HS-5 (cell line): ENCODE measurements around the gene TTLL1.
"Not testable (repeated sequence)": the region's sequence is repeated elsewhere in the genome, so short reads cannot be mapped to it uniquely, and the experiment has no call there.

ENCODE experiments used
- DNase-seq: peaks from one replicate; pipeline ENCODE4 v3.0.0-alpha.2; 2012; ENCODE audit warnings: low read depth

TTLL1 gene

DNA sequence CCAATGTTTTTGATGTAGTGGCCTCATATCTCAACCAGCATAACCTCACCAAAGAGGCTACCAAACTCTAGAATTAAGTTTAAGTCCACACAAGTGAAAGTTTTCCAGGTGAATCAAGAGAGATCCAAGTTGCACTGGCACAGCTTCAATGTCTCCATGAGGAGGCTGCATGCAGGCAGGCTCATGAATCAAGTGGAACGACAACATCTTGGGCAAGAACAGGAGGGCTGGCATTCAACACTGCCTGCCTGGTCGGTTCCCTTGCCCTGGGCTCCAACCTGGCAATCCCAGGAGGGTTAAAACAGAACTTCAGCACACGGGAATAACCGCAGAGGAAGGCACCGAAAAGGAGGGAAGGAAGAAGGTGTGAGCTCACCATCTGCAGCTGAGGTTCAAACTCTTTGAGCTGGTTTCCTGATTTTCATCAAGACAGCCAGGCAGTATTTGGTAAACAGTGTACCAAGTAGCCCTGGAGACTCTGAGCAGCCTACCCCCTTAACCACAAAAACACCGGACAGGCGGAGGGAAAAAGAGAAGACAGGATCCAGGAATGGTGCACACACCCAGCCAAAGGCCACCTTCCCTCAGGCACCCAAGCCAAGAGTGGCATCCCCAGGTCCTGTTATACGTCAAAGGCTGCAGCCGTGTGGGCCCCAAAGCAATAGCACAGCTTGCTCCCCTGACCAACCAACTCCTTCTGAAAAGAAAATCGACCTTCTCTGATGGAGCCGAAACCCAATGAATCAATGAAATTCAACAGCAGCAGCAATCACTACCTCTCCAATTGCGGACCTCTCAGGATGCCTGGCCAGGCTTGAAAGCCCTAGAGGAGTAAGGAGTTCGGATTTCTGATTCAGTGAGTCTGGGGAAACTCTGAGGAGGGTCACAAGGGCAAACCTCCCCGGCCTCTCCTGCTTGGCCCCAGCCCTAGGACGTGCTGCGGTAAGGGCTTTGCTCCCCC lies 75.6 kb downstream of the TTLL1 start:
- DNase-seq = no peak

DNA sequence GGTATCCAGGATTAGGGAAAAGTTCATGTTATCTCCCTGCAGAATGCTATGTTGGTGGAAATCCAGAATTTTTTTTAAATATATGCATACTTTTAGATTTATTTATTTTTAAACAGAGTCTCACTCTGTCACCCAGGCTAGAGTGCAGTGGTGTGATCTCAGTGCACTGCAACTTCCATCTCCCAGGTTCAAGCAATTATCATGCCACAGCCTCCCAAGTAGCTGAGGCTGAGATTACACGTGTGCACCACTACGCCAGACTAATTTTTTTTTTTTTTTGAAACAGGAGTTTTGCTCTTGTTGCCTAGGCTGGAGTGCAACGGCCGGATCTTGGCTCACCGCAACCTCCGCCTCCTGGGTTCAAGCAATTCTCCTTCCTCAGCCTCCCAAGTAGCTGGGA lies 76.8 kb downstream of the TTLL1 start:
- DNase-seq = no peak

DNA sequence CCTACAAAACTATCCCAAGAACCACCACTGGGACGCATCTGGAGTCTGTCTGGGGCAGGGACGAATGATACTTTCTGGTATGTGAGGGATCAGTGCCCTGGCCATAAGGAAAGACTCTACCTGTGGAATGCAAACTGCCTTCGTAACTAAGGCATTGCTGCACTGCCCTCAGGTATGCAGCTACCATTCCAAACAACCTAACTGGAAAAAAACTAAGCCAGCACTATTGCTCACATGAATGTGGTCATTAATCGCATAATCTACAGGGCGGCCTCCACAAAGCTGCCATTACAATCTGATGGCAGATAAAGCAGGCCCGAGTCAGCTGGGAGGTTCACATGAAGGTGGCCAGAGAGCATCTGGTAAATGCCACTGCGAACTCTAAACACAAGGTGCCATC lies 78.1 kb downstream of the TTLL1 start:
- no peak for DNase-seq

DNA sequence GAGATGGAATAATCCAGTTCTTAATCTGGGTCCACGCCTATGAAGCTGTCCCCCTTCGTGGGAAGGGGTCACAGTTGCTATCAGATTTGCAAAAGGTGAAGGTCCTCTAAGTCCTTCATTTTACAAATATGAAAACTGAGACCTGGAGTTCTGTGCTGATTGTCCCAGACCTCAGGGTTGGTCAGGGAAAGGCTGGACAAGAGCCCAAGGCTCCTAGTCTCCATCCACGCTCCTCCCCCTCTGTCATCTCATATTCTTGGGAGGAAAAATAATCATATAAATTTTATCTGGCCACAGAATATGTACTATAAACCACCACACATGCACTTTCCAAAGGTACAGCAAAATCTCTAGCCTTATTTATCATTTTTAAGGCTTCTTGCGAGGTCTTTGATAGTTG lies 79.7 kb downstream of the TTLL1 start:
- DNase-seq = no peak

DNA sequence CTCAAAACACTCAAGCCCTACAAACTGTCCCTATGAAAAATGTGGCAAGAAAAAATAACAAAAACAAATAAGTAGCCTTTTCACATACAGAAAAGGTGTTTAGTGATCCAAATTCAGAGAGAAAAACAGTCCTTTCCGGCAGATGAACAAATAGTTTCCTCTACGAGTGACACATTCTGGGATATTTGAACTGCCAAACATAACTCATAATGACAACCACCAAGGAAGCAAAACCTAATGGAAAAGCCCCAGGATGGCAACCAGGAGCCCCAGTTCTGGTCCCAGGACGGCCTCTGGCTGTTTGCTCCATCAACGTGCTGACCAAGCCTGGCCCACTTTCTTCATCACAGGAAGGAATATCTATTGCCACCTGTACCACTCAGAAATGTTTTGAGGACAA lies 80.3 kb downstream of the TTLL1 start:
- DNase-seq = no peak

DNA sequence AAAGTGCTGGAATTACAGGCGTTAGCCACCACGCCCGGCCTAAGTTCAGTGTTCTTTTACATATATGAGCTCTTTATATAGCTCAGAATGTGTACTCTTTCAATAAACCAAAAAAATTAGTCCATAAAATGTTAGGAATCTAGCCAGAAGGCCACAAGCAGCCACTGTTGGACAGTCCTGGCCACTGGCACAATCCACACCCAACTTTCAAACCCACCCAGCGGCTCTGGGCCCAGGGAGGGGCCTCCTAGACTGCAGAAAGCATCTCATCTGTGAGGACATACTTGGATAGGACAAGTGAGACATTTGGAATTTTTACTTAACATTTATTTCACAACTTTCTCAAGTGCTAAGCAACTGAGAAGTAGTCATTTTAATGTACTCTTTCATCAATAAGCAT lies 80.7 kb downstream of the TTLL1 start:
- DNase-seq = no peak

DNA sequence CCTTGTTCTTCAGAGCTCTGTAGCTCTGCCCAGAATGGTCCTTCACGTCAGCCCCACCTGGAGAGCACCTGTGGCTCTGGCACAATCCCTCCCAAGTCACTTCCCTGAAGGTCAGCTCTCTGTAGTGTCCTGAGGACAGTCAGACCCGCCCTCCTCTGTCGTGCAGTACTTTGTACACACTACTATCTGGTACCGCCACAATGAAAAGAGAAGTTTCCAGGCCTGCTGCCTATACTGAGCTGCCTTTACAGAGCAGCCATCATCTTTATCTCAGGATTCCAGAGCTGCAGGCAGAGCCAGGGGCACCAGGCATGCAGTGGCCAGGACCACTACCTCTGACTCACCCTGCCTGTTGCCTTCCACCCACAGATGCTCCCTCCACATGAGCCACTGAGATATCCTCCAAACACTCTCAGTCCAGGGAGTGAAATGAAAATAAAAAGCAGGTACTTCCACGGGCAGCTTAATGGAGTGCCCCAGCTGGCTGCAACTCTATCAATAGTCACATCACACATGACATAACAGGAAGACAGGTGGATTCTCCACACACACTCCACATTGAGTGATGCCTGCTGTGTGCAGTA lies 81.6 kb downstream of the TTLL1 start:
- no peak for DNase-seq

DNA sequence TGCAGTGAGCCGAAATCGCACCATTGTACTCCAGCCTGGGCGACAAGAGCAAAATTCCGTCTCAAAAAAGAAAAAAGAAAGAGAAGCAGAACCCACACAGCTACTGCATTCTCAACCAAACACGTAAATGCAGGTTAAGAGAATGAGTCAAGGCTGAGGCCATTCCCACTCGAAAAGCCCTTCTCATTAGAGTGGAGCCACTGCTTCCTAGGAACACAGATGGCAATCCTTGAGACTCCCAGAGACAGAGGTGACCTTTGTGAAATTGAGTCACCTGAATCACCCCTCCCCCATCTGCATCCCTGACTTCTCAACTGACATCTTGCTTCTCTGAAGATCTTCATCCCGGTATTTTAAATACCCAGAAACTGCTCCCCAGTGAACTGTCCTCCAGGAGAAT lies 82.4 kb downstream of the TTLL1 start:
- no peak for DNase-seq

DNA sequence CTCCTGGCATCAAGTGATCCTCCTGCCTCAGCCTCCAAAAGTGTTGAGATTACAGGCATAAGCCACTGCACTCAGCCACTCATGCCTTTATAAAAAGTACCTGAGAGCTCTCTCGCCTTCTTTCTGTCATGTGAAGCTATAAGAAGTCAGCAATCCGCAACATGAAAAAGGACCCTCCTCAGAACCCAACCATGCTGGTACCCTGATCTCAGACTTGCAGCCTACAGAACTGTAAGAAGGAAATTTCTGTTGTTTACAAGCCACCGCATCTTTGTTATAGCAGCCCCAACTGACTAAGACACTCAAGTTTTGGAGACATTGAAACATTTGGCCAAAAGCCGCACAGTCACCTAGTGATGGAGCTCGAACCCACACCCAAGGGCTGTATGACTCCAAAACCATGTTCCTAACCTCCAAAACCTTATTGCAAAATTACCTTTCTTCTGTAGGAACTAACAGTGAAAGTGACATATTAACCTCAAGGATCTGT lies 83.1 kb downstream of the TTLL1 start:
- DNase-seq = no peak

DNA sequence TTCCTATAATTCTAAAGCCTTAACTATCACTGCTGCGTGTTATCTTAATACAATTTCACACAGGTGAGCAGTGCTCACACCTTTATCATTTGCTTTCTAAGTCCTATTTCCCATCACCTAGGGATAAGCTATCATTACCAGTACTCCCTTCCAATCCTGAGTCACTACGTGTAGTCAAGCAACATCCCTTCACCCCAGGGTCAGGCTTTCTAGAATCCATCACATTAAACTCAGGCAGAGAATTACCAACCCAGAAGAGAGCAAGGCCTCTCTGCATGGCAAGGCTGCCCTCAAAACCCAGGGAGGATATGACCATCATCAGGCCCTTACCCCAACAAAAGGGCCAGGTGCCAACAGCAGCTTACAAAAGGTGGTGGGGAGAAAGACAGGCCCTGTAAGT lies 84.1 kb downstream of the TTLL1 start:
- no peak for DNase-seq

DNA sequence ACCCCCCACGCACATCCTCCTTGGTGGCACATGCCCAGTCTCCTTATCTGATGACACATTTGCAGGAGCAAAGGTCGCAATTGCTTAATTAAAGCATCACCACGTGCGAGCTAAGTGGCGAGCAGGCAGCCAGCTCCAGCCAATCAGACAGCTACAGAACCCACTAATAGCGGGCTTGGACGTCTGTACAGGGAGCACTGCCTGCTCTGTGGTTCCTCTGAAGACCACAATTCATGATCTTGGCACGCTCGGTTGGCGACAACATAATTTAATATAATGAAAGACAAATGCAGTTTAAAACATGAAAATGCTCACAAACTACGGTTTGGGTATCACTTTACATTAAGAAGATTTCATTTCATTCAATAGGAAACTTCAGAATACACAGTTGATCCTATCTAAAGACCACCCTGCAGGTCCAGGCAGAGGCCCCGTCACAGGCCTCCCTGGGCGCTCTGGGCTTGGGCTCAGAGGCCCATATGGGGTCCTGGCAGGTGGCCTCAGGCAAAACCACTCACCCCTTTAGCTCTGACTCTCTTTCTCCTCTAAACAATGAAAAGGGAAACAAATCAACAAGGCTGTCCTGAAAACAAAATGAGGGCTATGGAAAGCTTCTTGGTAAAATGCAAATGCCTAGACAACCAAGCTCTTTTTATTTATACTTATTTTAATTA lies 84.7 kb downstream of the TTLL1 start:
- DNase-seq = no peak

DNA sequence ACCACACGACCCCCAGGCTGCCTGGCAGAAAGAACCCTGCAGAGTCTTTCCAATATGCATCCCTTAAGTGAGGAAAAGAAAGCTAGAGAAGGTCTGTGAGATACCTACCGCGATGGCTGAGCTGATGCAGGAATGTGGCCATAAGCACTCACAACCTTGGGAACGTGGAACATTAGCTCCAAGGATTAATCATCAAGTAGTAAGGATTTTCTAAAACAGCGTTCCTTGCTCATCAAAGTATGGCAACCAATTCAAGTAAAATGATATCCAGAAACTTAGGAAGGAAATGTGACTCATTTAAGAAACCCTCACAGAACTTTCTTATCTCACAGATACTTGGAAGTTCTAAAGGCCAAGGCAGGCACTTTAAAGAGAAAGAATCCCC lies 87.0 kb downstream of the TTLL1 start:
- no peak for DNase-seq

DNA sequence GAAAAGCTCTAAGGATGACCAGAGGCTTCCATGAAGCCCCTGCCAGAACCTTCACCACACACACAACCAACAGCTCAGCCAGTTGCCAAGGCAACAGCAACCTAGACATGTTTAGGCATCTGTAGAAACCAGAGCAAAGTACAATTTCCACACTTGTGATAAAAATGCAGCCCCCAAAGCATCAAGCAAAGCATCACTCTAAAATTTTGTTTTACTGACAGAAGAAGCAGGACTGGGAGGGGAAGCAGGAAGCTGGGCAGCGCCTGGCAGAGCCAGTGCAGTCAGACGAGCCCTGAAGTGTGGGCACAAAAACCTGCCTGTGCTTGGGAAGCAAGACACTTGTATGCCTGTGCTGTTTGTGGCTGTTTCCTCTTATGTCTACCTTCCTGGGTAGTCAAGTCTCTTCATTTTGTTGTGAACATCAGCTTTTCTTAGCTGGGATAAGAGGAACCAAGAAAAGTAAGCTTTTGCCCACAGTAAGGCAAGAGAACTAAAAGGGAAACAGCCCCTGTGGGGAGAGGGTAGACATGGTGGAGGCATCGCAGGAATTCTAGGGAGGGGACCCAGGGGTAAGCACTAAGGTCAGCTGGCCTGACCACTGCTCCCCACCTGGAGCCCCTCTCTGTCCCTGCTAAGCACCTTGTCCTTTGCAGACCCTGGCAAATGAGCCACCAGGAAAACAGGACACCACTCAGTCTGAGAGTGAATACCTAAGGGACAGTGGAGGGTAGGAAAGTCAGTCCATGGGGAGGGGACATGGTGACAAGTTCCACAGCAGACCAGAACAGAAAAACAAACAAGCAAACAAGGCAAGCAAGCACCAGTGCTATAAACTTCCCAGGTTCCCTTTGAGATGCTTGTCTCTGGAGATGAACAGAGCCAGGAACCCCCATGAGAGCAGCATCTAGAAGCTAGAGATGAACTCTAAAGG lies 87.7 kb downstream of the TTLL1 start:
- no peak for DNase-seq

DNA sequence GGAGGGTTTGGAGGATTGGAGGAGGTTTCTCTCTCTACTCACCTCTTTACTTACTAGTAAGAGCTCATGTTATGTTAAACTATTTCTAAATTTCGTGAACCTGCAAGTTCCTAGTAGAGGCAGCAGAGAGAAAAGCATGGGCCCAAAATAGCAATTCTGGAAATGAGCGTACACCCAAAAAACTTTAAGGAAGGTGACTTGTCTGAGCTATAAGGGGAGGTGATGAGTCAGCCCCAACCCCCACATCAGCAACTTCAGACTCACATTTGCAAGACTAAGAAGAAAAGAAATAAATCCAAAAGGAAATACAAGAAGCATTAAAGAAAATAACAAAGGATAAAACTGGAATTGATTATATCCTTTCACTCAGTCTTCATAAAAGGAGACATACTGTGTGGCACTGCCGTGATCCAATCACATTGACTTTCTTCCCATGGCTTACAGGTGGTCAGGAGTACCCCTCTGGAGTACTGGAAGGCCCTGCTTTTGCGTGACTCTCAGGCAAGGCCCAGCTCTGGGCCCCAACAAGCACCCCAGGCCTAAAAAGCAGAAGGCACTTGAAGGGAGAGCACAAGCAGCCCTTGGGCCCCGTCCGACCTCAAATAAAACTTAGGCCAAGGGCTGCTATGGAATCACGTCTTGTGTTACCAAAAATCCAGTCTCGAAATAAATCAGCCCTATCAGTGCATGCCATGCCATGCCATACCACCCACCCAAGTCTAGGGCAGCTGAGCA lies 88.6 kb downstream of the TTLL1 start:
- DNase-seq = no peak

DNA sequence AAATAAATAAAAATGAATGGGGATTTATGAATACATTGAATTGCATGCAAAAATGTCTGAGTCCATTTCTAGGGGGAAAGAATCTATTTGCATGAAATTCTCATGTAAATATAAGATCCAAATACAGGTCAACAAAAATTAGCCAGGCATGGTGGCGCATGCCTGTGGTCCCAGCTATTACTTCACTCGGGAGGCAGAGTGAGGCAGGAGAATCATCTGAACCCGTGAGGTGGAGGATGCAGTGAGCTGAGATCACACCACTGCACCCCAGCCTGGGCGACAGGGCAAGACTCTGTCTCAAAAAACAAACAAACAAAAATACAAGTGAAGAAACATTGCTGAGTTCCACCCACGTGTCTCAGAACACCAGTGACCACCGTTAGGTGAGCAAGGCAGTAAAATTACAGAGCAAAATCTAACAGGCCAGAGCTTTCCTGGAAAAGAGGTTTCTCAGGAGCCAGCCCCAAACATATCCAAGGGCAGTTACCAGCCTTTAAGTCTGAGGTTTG lies 91.6 kb downstream of the TTLL1 start:
- DNase-seq = no peak

DNA sequence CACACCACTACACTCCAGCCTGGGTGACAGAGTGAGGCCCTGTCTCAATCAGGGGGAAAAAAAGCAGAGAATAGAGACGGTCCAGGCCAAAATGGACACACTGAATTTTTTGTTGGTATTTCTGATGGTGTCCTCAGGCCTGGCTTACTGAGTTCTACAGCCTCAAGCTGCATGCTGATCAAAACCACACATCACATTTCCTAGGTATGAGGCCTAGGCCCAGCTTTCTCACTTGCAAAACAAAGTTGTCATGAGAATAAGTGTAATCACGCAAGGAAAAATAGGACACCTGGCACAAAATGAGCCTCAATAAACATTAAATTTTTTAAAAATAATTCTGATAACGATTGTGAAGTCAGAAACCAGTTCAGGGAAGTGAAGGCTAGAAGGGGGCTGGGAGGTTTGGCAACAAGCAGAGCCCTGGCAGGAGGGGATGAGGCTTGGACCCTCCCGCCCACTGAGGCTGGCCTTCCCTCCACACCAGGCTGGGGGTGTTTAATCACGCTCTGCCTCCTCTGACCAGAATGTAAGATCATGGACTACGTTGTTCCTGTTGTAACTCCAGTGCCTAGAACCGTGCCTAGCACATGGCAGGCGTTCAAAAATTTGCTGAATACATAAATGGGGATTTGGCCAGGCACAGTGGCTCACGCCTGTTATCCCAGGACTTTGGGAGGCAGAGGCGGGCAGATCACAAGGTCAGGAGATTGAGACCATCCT lies 92.4 kb downstream of the TTLL1 start:
- DNase-seq = no peak

DNA sequence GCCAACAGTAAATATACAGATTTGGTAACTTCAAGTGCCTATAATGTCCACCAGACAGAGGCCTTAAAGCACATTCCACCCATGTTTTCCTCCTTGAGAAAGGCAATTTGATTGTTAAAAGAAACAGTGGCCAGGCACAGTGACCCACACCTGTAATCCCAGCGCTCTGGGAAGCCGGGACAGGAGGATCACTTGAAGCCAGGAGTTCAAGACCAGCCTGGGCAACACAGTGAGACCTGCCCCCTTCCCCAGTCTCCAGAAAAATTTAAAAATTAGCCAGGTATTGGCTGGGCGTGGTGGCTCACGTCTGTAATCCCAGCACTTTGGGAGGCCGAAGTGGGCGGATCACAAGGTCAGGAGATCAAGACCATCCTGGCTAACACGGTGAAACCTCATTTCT lies 93.5 kb downstream of the TTLL1 start:
- not testable (repeated sequence) for DNase-seq

DNA sequence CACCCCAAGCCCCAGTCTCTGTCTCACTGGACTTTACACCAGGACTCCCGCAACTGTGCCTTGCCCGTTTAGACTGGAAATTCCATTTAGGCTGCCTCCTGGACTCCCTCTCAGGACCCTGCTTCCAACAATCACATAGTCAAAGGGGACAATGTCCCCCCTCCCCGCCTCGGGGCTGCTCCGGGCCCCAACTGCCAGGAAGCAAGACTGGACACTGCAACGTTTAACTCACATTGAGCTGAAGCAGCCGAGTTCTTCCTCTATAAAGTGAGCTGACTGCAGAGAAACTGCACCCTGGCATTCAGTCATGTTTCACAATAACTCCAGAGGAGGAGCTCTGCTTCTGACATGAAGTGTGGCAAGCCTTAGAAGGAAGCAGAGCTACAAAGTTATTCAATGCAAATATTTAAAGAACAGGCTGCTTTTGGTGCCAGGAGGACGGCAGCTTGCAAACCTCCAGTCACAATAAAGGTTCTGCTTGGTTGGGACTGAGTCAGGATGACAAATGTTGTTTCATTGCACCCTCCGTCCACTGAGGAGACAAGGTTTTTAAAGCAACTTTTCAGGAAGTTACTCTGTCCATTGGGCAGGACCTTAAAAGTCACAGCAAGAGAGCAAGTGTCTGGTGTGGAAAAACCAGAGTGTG lies 94.2 kb downstream of the TTLL1 start:
- DNase-seq = peak; percentile 80

DNA sequence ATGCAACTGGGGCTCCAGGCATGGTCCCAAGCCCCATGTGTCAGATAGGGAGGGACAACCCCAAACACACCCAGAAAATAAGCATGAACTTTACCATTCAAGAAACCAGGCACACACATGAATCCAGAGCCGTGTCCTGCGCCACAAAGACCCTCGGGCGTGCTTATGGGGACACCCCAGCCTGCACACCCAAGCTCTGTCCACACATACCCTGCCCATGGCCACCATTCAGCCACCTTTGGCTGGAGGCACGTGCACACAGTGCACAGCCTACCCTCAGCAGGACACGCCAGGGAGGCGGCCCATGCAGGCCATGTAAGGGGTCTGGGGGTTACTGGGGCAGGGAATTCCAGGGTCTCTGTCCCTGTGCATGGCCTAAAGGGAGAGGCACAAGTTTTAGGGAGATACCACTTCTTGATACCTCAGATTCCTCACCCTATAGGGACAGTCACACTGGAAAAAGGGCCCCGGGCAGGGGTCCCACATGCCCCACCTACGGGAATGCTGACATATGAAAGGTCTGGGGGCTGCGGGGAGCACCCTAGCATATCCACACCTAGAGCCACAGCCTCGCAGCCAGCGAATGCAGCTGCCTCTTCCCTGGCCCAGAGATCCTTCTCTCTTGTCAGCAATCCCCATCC lies 94.8 kb downstream of the TTLL1 start:
- DNase-seq = no peak
